NCI-H128 (cell line): ENCODE data around the gene SRPRB.

Source experiments
- DNase-seq: peaks from one replicate; lab custom pipeline; 2025; ENCODE audit not compliant: unreplicated experiment; lab: John Stamatoyannopoulos, UW

SRPRB gene

DNA sequence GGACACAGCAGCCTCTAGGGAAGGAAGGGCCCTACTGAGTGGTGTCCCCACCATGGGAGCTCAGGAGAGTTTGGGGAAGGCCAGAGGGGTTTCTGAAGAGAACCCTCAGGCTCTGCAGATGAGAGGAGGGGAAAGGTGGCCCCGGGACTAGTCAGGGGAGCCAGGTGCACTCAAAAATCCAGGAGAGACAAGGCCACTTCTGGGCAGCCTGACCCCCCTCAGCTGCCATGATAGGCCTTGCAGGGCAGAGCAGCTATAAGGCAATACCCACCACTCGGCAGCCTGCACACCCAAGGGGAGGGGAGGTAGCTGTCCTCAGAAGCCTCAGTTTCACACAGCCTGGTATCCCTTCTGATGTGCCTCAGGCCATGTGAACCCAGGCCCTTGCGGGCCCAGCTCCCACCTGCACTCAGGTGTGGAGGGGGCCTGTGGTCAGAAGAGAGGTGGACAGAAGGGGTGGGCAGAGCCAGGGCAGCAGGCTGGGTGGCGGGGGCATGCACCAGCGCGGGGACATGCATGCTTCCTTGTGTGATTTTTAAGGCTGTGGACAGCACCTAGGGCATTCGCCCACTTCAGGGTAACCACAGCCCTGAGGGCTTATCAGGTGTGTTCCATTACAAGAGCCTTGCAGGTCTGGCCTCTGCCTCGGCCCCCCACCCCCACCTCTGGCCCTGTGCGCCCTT, 34.6 kb downstream of the SRPRB start:
- DNase-seq, result no peak

DNA sequence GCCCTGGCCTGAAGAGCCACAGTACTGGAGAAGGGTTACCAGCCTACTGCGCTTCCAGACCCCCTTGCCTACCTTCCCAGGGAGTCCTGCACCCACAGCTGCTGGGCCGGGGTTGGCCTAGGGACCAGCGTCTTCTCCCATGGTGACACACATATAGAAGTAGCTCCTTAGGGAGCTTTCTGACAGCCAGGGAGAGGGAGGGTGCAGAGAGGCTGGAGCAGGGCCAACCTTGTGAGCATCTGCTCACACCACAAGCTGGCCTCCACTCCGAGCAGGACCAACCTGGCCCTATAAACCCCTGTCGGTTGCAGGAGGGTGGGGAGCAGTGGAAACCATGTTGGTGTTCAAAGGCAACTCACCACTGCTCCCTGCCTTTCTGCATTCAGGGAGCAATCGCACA, 35.2 kb downstream of the SRPRB start:
- DNase-seq, result no peak

DNA sequence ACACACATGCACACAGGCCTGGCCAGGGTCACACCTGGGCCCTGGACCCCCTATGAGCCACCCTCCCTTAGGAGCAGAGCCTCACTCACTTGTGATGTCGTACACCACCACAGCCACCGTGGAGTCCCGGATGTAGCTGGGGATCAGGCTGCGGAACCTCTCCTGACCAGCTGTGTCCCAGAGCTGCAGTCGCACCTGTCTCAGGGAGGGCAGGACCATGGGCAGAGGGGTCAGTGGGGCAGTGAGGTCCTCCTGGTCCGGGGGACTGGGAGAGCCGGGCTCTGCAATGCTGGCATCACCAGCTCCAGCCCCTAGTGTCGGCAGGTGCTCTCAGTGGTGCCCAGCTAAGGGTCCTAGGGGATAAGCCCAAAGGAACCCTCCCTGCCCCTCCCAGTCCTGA, 35.6 kb downstream of the SRPRB start:
- DNase-seq, result no peak

DNA sequence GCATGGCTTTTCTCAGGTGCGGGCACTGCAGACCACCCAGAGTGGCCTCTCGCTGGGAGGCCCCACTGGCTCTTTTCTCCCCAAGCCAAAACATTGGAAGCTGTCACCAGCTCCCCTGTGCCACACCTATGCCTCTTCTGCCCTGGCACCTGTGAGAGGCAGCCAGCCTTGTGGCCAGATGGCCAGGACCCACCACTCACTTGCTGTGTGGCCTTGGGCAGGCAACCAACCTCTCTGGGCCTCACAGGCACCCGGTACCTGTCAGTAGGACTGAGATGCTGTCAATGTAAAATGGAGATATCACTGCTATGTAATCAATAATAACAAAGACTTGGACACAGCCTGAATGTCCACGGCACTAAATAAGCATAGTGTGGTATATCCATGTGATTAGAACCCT, 36.5 kb downstream of the SRPRB start:
- no peak for DNase-seq

DNA sequence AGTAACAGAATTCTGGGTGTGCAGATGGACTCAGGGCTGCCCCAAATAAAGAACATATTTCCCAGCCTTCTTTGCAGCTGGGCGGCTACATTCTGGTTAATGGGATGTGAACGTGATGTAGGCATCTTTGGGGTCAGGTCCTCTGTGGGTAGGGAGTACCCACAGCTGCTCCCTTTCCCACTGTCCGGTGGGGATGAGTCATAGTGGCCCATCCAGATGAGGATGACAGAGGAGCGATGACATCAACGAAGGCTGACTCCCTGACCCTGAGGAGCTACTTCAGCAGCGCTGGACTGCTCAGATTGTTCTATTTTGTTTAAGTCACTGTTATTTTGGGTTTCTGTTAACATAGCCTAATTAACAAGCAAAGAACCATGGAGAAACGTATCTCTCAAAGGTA, 38.0 kb downstream of the SRPRB start:
- no peak for DNase-seq

DNA sequence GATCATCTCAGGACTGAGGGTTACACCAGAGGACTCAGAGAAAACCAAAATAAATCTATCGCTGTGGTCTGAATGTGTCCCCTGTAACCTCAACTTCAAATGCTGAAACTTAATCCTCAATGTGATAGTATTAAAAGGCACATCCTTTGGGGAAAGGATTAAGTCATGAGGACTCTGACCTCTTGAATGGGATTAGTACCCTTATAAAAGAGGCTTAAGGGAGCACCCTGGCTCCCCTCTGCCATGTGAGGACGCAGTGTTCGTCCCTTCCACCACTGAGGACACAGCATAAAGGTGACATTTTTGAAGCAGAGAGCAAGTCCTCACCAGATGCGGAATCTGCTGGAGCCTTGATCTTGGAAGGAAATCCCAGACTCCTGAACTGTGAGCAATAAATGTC, 39.5 kb downstream of the SRPRB start:
- no peak for DNase-seq

DNA sequence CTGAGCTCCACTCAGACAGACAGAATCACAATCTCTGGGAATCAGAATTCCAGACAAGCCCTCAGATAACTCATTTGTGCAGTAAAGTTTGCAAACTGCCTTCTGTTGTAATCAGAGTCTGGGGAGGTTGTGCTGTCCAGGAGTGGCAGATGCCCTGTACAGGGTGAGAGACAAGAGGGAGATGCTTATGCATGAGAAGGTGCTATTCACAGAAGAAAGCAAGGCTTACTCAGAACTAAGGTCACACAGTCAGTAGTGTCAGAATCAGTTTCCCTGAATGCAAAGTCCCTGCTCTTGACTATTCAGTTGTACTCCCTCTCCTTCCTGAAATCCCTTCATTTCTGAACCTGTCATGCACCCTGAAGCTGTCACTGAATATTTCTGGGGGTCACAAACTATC, 43.7 kb downstream of the SRPRB start:
- no peak for DNase-seq

DNA sequence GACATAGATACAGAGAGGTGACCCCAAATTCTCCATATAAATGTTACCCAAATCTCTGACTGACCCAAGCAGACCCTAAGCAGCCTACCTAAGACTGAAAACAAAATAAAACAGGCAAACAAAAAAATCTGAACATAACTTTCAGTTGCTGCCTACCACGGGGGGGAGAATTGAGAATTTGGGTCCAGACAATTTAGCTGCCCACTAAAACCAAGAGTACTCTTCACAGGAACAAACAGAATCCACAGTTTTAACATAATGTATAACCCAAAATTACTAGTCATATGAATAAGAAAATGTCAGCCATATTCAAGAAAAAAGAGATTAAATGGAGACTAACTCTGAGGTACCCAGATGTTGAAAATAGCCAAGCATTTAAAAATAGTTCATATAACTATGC, 44.4 kb downstream of the SRPRB start:
- DNase-seq, result no peak

DNA sequence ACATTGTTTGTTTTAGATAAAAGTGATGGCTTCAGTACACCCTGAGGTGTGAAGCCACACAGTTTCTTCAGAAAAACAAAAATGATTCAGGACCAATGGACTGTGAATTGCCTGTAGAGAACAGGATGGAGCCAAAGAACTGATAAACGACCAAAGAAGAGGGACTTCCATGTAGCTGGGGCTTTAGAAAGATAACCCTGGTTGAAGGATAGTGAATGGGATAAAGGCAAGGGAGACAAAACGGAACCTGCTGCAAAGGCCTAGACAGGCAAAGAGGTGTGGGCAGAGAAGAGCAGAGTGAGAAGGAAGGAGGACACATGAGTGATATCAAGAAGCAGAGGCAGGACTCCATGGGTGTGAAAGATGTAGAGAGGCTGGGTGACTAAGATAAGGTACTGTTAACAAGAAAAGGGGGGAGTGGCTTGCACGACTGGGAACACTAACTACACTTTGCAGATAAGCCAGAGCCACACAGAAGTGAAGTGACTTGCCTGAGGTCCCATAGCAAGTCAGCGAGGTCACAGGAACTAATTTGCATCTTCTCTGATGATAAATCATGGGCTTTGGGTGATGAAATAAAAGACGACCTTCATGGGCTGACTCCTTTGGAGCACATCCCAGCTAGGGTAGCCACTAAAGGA, 45.8 kb downstream of the SRPRB start:
- no peak for DNase-seq

DNA sequence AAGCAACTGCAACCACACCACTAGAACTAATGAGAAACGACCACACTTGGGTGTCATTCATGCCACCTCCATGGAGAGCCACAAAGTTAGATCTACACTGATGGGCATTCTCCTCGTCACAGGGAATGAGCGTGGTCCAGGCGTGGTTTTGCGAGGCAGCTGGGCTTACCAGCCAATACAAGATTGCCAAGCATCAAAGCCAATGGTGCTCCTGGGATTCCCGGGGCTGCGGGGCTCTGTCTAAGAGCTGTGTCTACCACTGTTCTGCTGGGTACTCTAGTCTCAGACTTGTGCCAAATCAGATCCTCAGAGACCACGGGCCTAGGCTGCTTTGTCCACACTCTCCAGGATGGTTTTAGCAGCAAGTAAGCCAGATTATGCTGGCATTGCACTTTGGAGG, 46.3 kb downstream of the SRPRB start:
- no peak for DNase-seq

DNA sequence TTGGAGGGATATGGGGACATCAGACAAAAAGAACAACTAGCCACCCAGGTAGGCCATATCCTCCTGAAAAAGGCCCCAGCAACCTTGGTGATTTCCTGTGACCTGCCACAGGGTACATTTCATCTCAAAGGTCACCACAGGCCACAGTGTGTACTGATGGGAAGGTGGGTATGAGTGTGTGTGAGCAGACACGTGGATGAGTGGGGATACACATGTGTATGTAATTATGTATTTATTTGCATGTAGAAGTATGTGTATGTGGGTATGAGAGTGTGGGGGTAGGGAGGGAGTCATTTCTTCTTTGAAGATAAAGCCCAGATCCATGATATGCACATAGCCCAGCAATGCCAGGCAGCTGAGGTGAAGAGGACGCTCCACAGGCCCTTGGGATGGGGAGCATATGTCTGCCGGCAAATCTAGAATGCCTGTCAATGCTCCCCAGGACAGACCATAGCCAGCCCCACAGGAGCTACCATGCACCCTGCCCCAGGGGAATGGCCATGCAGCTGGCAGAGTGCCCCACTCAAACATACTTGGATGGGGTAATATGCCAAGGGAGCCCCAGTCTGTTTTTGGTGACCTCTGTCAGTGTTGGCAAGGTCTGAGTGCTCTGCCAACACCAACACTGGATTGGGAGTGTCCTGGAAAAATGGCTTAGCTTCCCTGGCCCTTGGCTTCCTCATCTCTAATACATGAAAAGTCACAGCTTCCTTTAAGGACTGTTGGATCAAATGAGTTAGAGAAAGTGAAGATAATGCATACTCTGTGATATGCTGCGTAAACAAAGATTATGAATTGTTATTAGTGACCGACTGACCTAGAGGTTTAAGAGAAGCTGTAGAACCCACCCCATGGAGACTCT, 47.7 kb downstream of the SRPRB start:
- no peak for DNase-seq

DNA sequence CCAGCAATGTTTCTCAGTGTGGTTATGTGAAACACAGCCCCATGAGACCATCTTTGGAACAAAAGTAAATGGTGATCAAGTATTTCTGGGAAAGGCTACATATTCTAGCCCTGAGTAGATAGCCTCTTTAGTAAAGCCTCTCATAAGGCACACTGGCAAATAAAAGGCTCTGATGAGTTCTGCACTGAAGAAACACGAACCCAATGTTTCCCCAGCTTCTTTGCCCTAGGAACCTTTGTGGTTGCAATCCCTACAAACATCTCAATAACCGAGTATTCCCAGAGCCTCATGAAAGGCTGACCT, 48.3 kb downstream of the SRPRB start:
- no peak for DNase-seq

DNA sequence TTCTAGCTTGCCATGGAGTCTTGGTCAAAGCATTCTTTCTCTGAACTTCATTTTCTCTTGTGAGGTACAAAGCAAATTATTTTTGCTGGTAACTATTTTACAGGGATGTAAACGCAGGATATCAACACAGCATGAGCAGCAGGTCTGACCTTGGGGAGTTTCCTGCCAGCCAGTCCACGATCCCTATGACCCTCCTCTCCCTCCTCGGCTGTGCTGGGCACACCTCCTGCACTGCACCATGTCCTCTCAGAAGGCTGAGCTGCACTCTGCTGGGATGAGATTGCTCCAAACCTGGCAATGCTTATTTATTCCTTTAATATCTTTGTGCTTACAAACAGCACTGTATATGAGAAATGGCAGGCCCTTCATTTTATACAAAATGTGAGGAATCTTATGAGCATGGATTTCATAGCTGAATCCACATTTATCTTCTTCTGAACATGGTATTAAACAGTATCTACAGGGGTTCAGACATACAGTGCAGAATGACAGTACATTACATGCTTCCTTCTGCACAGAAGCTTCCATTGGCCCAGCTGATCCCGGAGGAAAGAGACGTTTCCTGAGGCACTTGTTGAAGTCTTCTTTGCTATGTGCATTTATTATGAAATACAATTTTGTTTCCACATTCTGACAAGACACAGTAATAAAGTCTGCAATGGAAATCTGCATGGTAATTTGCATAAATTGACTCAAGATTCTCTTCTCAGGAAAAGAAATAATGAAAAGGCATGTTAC, 48.8 kb downstream of the SRPRB start:
- no peak for DNase-seq

DNA sequence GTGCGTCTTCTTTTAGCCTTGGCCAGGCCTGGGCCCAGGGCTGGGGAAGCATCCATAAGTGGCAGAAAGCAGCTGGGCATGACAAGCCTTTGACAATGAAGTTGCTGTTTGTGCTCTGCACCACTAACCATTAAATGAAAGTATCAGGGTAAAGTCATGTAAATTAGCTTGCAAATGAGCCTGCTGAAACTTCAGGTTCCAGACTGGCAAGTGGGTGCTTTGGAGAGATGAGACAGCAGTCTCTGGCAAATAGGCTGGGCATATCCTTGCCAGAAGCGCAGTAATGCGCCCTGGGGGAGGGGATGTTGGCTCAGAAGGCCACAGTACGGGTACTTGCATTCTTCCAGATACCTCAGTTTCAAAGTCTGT, 49.4 kb downstream of the SRPRB start:
- DNase-seq, result no peak

DNA sequence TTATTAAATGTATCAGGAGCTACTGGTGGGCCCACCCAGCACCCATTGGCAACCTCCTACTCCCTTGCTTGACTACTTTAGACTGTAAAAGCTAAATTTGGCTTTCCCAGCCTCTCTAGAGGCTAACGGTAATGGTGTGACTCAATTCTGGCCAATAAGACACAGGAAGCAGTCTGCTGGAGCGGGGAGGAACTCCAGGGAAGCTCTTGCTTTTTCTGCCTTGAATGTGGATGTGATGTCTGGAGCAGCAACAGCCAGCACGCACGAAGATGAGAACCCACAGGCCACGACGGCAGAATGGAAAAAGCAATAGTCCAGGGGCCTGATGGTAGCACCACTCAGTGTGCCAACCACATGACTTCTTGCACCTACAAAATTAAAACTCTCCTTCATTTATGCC, 50.2 kb downstream of the SRPRB start:
- DNase-seq, result no peak

DNA sequence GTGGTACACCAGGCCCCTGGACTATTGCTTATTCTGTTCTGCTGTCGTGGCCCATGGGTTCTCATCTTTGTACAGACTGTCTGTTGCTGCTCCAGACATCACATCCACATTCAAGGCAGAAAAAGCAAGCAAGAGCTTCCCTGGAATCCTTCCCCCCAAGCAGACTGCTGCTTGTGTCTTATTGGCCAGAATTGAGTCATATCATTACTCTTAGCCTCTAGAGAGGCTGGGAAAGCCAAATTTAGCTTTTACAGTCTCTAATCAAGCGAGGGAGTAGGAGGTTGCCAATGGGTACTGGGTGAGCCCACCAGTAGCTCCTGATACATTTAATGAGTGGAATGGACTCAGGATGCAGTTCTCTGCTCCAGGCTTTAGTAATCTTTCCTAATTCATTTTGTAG, 50.7 kb downstream of the SRPRB start:
- DNase-seq, result no peak

DNA sequence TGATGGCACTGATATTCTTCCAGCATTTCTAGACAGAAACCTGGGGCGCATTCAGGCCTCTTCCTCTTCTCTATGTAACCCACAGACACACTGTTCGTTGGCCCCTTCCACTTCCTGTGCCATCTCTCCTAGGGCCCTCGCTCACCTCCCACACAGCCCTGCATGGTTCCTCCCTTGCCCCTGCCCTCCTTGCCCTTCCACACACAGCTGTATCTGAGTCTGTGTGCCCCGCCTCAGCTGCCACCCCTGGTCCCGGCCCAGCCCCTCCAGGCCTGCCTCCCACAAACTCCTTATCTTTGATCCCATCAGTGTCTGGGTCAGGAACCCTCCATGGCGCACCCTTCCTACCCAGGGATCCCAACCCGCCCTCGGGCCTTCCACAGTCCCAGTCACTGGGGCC, 52.2 kb downstream of the SRPRB start:
- DNase-seq, result no peak

DNA sequence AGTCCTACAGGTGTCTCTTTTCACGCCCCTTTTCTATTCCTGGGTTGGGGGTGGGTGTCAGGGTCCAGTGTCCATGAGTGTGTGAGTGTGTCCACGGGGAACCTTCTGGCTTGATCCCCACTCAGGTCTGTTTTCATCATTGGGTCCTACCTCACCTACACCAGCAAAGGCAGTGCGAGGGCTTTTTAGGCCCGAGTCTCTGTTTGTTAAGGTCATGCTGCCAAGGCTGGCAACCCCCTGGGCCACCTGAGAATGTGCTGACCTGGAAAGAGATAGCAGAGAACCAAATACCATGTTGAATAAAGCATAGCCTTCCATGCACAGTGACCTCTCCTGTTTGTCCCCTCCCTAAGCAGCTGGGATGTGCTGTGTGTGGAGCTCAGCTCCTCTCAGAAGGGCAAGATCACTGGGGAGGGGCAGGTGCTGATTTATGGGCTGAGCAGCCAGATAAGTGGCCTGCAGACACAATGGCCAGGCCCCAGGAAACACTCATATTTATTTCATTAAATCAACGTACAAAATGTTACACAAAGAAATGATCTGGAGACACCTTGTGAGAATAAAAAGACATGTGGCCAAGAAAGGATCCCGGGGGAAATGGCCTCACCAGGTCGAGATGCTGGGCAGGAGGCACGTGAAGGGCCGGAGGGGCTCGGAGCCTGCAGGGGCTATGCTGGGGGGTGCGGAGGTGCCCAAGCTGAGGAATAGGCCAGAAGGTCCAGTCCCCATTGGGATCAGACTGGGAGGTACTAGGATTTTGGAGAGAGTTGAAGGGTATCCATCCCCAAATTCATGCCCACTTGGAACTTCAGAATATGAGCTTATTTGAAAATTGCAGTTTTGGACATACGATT, 54.0 kb downstream of the SRPRB start:
- DNase-seq, result no peak

DNA sequence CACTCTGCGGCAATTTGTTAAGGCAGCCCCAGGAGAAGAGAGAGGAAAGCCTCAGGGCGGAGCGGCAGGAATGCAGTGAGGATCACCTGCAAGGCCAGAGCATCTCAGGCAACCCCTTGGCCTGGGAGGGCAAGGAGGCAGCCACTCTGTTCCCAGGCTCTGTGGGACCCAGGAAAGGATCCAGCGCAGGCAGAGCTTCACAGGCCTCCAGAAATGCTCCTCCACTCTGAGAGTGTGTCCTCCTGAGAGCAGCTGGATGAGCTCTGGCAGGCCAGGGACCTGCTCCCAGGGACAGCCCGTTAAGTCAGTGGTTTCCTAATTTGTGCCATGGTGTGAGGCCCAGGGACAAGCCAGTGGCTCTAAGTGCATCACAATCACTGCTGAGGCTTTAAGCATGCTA, 54.9 kb downstream of the SRPRB start:
- no peak for DNase-seq

DNA sequence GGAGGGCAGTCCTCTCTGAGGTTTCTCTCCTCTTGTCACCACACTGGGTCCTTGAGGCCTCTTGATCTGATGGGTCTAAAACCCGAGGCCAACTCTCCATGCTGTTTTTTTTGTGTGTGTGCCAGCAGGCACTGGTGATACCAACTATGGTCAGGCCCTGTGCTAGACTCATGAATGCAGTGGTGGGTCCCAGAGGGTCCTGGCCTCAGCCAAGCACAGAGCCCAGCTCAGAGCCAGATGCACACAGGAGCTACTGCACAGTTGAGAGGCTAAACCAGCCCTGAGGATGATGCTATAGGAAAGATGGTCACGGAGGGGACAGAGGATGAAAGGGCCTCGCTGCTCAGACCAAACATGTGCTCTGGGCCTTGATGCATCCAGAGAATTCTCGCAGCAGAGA, 56.5 kb downstream of the SRPRB start:
- no peak for DNase-seq

DNA sequence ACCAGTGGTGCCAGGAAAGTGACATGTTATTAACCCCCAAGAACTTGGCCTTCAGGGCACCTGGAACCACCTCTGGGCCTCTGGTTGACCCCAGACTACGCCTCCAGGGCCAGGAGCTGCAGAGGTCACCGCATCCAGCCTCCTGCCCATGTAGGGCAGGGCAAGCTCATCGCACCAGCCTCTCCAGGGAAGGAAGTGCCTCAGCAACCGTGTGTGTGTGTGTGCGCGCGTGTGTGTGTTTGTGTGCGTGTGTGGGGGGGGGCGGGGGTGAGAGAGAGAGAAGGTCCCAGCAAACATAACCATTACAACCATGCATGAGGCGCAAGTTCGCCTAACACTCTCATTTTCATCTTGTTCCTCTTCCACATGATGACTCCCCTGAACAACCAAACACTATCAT, 58.3 kb downstream of the SRPRB start:
- no peak for DNase-seq
